NCI-H2227 treated with DMSO at 0.1 percent for 48 hours (cell line): ENCODE data around the gene WDR31.
A peak's percentile ranks its signal among the peaks of the same experiment; 100 is the strongest.
"Not testable (repeated sequence)": the region's sequence is repeated elsewhere in the genome, so short reads cannot be mapped to it uniquely, and the experiment has no call there.

Experiments used
- DNase-seq: peaks from one replicate; lab custom pipeline; 2025; lab: John Stamatoyannopoulos, UW

Gene WDR31

GRCh38 chr9:113340011-113340699 is at the start of gene WDR31:
TSS of gene WDR31 (minus strand) at chr9:113340275. CDS start at chr9:113332022, 8,253 bp downstream.
- peak; percentile 88 for DNase-seq

DNA sequence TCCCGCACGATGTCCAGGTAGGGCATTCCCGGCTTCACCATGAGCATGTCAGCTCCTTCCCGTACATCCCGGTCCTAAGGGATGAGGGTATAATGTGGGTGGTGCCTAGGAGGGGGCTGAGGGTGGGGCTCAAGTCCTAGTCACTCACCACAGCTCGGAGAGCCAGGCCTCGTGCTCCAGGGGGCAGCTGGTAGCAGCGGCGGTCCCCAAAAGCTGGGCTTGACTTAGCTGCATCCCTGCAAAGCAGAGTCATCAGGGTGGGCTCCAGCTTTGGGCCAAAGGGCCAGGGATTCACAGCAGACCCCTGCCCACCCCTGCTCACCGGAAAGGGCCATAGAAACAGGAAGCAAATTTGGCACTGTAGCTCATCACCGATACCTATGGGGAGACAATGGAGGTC is 49.4 kb upstream of the WDR31 start:
- no peak for DNase-seq

DNA sequence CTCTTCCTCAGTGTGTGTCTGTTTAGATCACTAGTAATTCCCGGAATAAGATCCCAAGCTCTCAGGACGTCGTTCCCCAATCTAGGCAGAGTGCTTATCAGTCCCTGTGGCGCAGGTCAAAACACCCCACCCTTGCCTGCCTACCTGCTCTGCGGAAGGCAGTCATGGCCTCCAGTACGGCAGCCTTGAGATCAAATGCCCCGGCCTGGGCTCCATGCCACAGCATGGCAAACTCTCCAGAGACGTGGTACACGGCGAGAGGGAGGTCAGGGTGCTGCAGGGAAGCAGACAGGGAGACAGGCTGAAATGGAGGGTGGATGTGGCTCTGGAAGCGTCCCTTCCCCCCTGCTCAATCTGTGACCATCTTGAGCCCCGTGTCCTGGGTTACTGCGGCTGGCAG is 48.8 kb upstream of the WDR31 start:
- no peak for DNase-seq

DNA sequence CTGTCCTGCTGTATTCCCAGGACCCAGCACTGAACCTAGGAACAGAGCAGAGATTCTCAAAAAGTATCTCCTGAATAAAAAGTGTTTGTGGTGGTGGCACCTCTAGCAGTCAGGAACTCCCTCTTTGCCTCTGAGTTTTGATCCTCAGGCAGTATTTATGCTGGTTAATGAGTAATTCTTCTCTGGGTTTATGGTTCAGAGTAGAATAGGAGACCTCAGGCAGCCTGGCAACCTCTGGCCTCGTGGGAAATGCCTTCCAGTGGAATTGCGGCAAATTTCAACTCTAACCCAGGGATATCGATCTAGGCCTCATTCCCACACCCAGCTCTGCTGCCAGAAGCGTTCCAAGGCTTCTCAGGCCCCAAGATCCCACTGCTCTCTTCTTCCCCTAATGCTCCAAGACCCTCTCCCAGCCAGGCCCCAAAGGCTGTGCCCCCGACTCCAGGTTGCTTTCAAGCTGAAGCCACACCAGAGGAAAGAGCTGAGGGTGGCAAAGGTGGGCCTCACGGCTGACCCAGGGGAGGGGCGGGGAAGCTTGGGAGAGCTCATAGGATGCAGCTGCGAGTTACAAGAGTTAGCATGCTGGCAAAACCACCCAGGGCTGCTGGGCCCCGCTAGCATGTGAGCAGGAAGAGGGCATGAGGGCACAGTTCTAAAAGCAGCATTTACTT is 47.6 kb upstream of the WDR31 start:
- no peak for DNase-seq

DNA sequence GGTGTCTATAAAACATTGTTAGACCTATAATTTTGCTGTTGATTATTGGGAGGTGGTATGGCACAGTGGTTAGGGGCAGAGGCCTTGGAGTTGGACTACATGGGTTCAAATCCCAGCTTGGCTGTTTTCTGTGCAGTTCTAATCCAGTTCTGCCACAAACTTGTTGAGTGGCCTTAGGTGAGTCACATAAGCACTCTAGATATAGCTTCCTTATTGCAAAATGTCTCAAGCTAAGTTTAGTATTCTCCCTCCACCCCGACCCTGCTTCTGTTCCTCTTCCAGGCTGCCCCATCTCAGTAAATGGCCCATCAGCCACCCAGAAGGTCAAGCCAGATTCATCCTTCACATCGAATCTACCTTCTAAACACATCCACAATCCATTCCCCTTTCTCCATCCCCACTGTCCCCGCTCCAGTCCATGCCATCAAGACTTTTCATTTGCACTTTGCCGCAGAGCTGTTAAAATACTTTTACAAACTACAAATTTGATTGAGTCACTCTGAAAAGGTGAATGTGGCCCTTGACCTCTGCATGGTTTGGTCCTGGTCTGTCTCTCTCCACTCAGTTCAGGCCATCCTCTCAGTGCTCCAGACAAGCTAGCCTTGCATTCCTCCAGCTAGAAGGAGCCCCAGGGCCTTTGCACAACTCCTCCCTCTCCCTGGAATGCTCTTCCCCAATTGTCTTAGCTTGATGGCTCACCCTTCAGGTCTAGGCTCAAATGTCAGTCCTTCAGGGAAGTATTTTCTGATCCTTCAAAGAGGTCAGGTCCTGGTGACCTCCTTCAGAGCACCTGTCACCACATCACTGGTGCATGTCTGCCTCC is 46.7 kb upstream of the WDR31 start:
- DNase-seq: no peak

- no peak for DNase-seq
Observed at GRCh38 chr9:113381909-113382411, 41.9 kb upstream of the WDR31 start.

DNA sequence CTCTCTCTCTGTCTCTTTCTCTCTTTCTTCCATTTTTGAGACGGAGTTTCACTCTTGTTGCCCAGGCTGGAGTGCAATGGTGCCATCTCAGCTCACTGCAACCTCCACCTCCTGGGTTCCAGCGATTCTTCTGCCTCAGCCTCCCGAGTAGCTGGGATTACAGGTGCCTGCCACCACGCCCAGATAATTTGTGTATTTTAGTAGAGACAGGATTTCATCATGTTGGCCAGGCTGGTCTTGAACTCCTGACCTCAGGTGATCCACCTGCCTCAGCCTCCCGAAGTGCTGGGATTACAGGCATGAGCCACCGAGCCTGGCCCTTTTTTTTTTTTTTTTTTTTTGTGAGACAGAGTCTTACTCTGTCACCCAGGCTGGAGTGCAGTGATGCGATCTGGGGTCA is 41.4 kb upstream of the WDR31 start:
- not testable (repeated sequence) for DNase-seq

GRCh38 chr9:113380869-113381378 is 40.8 kb upstream of the WDR31 start:
- no peak for DNase-seq

DNA sequence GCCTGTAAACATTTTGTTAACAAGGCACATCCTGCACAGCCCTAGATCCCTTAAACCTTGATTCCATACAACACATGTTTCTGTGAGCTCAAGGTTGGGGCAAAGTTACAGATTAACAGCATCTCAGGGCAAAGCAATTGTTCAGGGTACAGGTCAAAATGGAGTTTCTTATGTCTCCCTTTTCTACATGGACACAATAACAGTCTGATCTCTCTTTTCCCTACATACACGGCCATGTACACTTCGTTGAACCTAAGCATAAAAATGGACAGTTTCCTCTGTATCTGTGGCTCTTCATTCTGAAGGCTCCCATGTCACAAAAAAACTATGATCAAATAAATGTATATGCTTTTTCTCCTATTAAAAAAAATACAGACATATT is 39.7 kb upstream of the WDR31 start:
- DNase-seq: not testable (repeated sequence)

GRCh38 chr9:113379094-113379828 is 39.2 kb upstream of the WDR31 start:
- not testable (repeated sequence) for DNase-seq

- peak; percentile 66 for DNase-seq
Observed at GRCh38 chr9:113376634-113377567, 36.8 kb upstream of the WDR31 start, which contains the start of gene HDHD3. TSS of gene HDHD3 (minus strand) at chr9:113376986. CDS start at chr9:113374354, 2,632 bp downstream.

DNA sequence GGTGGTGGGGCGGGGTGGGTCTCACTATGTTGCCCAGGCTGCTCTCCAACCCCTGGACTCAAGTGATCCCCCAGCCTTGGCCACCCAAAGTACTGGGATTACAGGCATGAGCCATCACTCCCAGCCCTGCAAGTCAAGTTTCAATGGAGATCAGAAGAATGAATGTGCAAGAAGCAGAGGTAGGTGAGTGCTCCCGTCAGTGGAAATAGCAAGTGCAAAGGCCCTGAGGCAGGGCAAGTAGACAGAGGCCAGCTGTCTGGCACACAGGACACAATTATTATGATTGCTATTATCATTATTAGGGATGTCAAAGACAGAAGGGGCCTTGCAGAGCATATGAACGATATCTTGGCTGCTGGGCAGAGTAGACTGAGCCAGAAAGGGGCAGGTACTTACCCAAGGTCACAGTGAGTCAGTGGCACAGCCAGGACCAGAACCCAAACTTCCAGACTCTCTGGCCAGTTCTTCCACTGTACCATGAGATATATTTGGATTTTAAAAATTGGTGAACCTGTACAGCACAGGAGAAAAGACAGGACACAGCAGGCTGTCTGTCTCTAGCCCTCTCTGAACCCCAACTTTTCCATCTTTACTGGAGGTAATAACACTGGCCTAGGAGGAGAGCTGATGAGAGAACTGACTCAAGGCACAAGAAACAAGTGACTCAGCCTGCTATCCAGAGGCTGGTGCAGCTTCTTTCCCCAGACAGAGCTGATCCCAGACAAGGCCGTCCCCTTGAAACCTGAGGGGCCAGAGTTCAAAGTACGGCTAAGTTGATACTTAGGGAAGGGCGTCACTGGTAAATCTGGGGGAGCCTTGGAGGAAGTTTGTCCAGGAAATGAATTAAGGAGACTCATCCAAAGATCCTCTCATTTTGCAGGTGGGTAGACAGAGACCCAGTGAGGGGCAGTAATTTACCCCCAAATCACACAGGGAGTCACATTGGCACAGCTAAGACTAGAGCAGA is 35.3 kb upstream of the WDR31 start:
- DNase-seq: no peak

- no peak for DNase-seq
Observed at GRCh38 chr9:113373676-113374392, 33.8 kb upstream of the WDR31 start.

GRCh38 chr9:113373256-113373655 is 33.2 kb upstream of the WDR31 start:
- no peak for DNase-seq

GRCh38 chr9:113372059-113372458 is 32.0 kb upstream of the WDR31 start:
- DNase-seq: no peak

- no peak for DNase-seq
Observed at GRCh38 chr9:113370806-113371325, 30.8 kb upstream of the WDR31 start.

GRCh38 chr9:113369855-113370140 is 29.7 kb upstream of the WDR31 start:
- no peak for DNase-seq

GRCh38 chr9:113368982-113369854 is 29.1 kb upstream of the WDR31 start:
- no peak for DNase-seq
